MM.1S (cell line): ENCODE results near the gene RGS18.

ENCODE experiments used
- CTCF ChIP-seq: fragments of 300-600 bp; sonication (generic); IDR thresholded peaks from 2 replicates; pipeline ENCODE4 v1.5.1; 2016; ENCODE audit warnings: antibody characterized with exemption, low read length, mixed read lengths
- EZH2 ChIP-seq: fragments of 300-600 bp; sonication (generic); optimal IDR thresholded peaks from 2 replicates; pipeline ENCODE3; 2017; ENCODE audit warnings: low read depth, mild to moderate bottlenecking, antibody characterized with exemption, low read length, mixed read lengths
- EZH2phosphoT487 ChIP-seq: fragments of 300-600 bp; sonication (generic); IDR thresholded peaks from 2 replicates; pipeline ENCODE4 v1.6.1; 2018; ENCODE audit warnings: antibody characterized with exemption, low read length

GRCh38 chr1:192131914-192132313, 26.3 kb upstream of the RGS18 start:
- TF ChIP-seq CTCF: no peak
- TF ChIP-seq EZH2: no peak
- TF ChIP-seq EZH2phosphoT487: no peak
